D721Med (cell line): ENCODE measurements around the gene PPIF.

ENCODE experiments used
- DNase-seq: peaks from one replicate; pipeline ENCODE4 v3.0.0; 2011; ENCODE audit warnings: low spot score; ENCODE audit not compliant: insufficient read length
- FAIRE-seq: peaks from 2 replicates; lab custom pipeline; 2011; peaks lifted over from hg19 to GRCh38; lab: Jason Lieb, UNC
- TF ChIP-seq, protein P1 (sequence below): IDR thresholded peaks from 2 replicates; pipeline ENCODE4 v1.5.1; 2012; ENCODE audit warnings: mild to moderate bottlenecking, control low read depth; ENCODE audit not compliant: insufficient read depth; ENCODE audit errors: missing control alignments

Gene PPIF

DNA sequence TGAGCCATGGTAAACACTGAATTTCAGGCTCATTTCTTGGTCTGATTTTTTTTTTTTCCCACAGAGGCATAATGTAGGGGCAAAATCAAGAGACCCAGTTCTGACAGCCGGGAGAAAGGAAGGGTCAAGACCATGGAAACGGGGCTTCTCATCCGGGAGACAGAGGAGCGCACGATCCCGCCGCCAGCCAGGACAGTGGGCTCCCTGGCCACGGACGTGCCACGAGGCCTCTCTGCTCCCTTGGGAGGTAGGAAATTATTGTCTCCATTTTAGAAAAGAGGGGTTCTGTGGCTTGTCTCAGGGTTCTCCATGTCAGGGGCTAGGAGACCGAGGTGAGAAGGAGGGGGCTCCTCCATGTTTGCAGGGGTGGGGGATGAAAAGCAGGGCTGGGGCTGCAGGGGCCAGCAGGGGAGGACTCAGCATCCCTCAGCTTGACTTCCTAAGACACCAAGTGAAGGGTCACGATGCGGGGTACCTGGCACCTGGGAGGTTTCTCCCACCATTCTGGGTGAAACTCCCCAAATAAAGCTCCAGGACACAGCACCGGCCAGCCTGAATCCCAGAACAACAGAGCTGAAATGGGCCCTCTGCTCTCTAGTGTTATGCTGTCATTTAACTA lies 37.6 kb downstream of the PPIF start:
- TF ChIP-seq, protein P1, sequence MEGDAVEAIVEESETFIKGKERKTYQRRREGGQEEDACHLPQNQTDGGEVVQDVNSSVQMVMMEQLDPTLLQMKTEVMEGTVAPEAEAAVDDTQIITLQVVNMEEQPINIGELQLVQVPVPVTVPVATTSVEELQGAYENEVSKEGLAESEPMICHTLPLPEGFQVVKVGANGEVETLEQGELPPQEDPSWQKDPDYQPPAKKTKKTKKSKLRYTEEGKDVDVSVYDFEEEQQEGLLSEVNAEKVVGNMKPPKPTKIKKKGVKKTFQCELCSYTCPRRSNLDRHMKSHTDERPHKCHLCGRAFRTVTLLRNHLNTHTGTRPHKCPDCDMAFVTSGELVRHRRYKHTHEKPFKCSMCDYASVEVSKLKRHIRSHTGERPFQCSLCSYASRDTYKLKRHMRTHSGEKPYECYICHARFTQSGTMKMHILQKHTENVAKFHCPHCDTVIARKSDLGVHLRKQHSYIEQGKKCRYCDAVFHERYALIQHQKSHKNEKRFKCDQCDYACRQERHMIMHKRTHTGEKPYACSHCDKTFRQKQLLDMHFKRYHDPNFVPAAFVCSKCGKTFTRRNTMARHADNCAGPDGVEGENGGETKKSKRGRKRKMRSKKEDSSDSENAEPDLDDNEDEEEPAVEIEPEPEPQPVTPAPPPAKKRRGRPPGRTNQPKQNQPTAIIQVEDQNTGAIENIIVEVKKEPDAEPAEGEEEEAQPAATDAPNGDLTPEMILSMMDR: no peak
- FAIRE-seq (no peak), DNase-seq (no peak)

DNA sequence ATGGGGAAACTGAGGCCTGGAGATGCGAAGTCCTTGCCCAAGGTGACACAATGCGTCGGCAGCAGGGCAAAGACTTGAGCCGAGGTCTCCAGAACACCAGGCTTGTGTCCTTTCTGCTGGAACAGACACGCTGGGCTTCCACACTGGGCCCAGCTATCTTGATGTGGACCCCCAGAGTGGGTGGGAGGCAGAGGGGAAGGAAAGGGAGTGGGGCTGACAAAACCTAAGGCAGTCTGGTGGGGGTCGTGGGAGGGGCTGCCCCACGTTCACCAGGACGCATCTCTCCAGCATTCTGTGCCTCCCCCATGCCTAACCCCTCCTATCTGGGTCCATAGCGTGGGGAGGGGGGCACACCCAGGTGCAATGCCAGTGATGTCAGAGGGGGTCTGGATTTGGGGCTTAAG lies 38.1 kb downstream of the PPIF start:
- FAIRE-seq (no peak), DNase-seq (no peak)
- TF ChIP-seq, protein P1: no peak

DNA sequence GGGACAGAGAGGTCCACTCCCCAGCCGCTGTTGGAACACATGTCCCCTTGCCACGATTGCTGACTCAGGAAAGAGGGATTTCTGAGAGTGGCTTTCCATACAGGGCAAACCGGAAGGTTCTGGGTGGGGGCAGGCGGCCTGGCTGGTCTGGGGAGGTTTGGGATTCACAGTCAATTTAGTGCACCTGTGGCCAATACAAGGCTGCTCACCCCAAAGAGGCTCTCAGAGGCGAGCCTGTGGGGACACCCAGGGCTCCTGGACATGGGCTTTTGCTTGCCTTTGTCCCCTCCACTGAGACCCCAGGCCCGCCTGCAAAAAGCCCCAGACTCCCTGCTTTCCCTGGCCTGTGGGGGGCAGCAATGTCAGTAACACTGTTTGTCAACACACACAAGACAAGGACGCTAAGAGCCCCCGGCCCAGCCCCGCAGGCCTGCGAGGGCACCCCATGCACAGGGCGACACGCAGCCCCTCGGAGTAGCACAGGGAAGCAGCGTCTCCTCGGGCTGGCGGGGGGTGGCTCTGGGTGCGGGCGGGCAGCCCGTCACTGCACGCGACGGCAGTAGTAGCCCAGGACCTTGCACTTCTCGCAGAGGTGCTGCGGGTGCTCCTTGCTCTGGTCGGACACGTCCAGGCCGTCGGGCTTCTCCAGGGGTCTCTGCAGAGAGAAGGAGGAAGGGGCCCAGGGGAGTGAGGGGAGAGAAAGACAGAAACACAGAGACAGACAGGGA lies 38.7 kb downstream of the PPIF start:
- TF ChIP-seq, protein P1: peak; percentile 5
- FAIRE-seq (no peak), DNase-seq (no peak)

DNA sequence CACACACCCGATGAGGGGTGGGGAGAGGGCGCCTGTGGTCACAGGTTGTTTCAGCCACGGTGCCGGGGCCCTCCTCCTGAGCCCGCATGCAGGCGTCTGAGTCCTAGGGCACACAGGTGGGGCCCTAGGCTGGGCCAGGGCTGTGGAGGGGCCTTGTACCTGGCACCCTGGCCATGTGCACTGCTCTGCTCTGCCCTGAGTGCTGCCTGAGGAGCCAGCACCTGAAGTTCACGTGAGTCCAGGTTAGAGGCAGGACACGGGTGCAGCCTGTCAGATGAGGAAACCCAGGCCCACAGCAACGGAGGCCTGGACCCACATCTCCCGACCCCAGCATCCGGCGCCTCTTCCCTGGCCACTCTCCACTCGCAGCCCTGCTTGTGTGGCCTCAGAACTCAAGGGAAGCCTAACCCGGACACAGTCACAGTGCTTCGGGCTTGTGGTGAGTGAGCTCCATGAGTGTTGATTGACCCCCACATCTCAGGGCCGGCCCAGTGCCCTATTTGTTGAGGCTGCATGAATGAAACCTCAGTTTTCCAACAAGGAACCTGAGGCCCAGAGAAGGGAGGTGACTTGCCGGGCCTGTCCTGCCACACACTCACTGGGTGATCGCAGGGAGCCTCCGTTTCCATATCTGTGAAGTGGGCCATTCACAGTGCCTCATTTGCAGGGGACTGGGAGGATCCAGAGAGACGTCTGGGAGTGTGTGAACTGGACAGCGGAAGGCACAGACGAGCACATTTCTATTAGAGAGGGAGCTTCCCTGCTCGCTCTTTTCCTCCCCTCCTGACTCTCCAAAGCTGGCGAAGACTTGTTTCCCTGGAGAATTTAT lies 39.6 kb downstream of the PPIF start:
- DNase-seq (no peak), FAIRE-seq (no peak)
- TF ChIP-seq, protein P1: no peak

DNA sequence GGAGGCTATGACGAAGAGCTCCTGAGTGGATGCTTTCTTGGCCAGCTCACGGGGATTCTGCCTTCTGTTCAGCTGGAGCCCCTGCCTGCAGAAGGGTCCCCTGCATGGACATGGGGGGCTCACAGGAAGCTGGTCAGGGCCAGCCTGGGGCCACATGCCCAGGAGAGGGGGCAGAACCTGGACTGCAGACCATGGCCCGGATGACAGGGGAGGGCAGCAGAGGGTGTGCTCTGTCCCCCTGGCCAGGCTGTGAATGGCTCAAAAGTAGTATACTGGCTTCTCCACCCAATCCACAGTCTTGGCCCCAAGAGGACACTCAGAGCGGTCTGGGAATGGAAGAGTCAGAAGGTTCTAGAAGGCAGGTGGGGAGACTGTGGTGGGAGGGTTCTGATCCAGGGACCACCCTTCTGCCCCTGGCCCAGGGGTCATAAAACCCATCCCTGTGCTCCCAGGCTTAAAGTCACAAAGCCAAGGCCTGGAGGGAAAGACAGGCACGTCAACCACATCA lies 40.3 kb downstream of the PPIF start:
- DNase-seq (no peak), FAIRE-seq (no peak)
- TF ChIP-seq, protein P1: no peak

DNA sequence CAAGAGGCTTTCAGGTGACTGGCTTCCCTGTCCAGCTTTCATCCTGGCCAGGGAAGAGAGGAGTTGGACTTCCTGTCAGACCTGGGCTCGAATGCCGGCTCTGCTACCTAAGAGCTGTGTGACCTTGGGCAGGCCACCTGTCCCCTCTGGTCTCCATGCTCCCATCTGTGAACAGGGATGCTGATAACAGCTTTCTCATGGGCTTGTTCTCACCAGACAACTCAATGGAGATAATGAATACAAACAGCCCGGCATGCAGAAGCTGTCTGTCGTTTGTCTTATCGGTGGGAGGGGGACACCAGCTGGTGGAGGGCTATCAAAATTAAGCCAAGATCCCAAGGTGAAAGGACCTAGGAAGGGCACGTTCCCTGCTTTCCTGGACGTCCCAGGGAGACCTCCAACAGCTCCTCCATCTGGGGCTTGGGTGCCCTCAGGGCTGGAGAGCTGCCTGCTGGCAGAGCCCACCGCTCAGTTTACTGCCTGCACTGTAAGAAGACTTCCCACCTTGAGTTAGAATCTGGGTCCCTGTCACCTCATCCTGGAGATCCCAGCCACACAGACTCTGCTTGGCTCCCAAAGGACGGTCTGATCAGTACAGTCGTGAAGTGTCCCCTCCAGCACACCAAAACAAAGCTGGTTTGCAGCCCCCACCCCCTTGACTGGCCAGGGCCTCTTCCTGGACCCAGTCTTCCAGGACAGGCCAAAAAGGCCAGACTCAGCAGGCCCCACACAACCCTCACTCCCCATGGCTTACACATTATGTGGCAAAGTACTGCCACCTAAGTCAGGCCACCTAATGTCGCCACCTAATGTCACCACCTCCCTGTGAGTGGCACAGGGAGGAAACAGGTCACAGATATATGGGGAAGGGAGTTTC lies 40.9 kb downstream of the PPIF start:
- TF ChIP-seq, protein P1: no peak
- FAIRE-seq (no peak), DNase-seq (no peak)
